Left cardiac atrium (tissue), 4 donors: ENCODE data around the gene RNU5D-1. TPM values are rescaled to one million over a fixed set of nuclear protein-coding genes. Genes with fewer than 3 reads are reported as not detected.

Source experiments
- ATAC-seq, 2 donors: fragments of 200-7000 bp; cut with Tn5 transposase; one replicate each; pipeline ENCODE4 v1.9.1; 2020; ENCODE audit warnings: mild to moderate bottlenecking in 2 of 2, moderate library complexity in 2 of 2
- DNase-seq: peaks from one replicate; pipeline ENCODE4 v3.0.0-alpha.2; 2020
- intact Hi-C, 2 donors: fragments of 100-400 bp; cut with DNase I; formaldehyde crosslinking; loops; one replicate each; pipeline versions ENCODE4 v1.14.1 to v1.15.1; 2022 to 2023
- total RNA-seq, 2 donors: library from RNA; stranded (reverse); fragmentation: NEBNext Ultra II Directional; extraction: Animal tissue kit (Norgen Biotek cat#: 25700); gene quantifications; one replicate each; pipeline ENCODE4 v1.2.1, GENCODE V29; 2021
- donor health status: DM: no; HTN: yes; CAD: no.
- donor health status: DM: no; HTN: yes; CAD: no; lungs with severe emphysema.
- donor health status: DM: yes; HTN: yes; CAD: no.
- donor health status: Dilated cardiomyopathy.

RNU5D-1 gene
- total RNA-seq, 2 donors from 2014 or later = not detected

- intact Hi-C loops = no loop called here
- ATAC-seq (no peak), DNase-seq (no peak)
Observed at GRCh38 chr1:44735992-44736391, 5.0 kb upstream of the RNU5D-1 start.

GRCh38 chr1:44733784-44734183 is 2.8 kb upstream of the RNU5D-1 start:
- intact Hi-C loops = no loop called here
- ATAC-seq (no peak), DNase-seq (no peak)

GRCh38 chr1:44733365-44733764 is 2.4 kb upstream of the RNU5D-1 start:
- ATAC-seq (peak in 1 of 2 donors; percentile 35), DNase-seq (no peak)
- intact Hi-C loops = no loop called here

- DNase-seq (no peak), ATAC-seq (no peak)
- intact Hi-C loops = no loop called here
Observed at GRCh38 chr1:44724955-44725698, 5.8 kb downstream of the RNU5D-1 start.

- no peak for ATAC-seq
- intact Hi-C loops = no loop called here
- no peak for DNase-seq
Observed at GRCh38 chr1:44724296-44724954, 6.5 kb downstream of the RNU5D-1 start.

GRCh38 chr1:44723496-44724295 is 7.3 kb downstream of the RNU5D-1 start:
- intact Hi-C loops = no loop called here
- ATAC-seq (no peak), DNase-seq (no peak)

- DNase-seq (no peak), ATAC-seq (no peak)
- intact Hi-C loops = no loop called here
Observed at GRCh38 chr1:44723064-44723463, 7.9 kb downstream of the RNU5D-1 start.

- intact Hi-C loops = no loop called here
- ATAC-seq = peak; percentile 65 to 85
- DNase-seq = no peak
Observed at GRCh38 chr1:44721485-44722361, 9.2 kb downstream of the RNU5D-1 start.

- no peak for ATAC-seq
- no peak for DNase-seq
Observed at GRCh38 chr1:44720281-44720680, 10.7 kb downstream of the RNU5D-1 start.

GRCh38 chr1:44719318-44719717 is 11.7 kb downstream of the RNU5D-1 start:
- ATAC-seq (no peak), DNase-seq (no peak)
- intact Hi-C loops = no loop called here

More at GRCh38 chr1:44720281-44720680, 10.7 kb downstream of the RNU5D-1 start:
- intact Hi-C loops = no loop called here

GRCh38 chr1:44718091-44718490 is 12.9 kb downstream of the RNU5D-1 start:
- ATAC-seq = no peak
- intact Hi-C loops = no loop called here
- DNase-seq = no peak

GRCh38 chr1:44717653-44718052 is 13.3 kb downstream of the RNU5D-1 start:
- no peak for DNase-seq
- intact Hi-C loops = no loop called here
- no peak for ATAC-seq

- no peak for DNase-seq
- intact Hi-C loops = no loop called here
- no peak for ATAC-seq
Observed at GRCh38 chr1:44717156-44717555, 13.8 kb downstream of the RNU5D-1 start.

GRCh38 chr1:44714944-44715571 is 15.9 kb downstream of the RNU5D-1 start:
- intact Hi-C loops = no loop called here
- peak; percentile 81 to 84 for ATAC-seq
- DNase-seq = peak; percentile 56

- DNase-seq = no peak
- ATAC-seq = no peak
- intact Hi-C loops = no loop called here
Observed at GRCh38 chr1:44714532-44714931, 16.4 kb downstream of the RNU5D-1 start.

GRCh38 chr1:44713321-44713781 is 17.6 kb downstream of the RNU5D-1 start:
- DNase-seq (no peak), ATAC-seq (no peak)
- intact Hi-C loops = no loop called here

- intact Hi-C loops = no loop called here
- DNase-seq (no peak), ATAC-seq (peak; percentile 72 to 73)
Observed at GRCh38 chr1:44707959-44708831, 22.8 kb downstream of the RNU5D-1 start.
